Measurements from ENCODE around the gene TRIP12. TPM values are rescaled to one million over a fixed set of nuclear protein-coding genes. Genes with fewer than 3 reads are reported as not detected.

The TRIP12 gene
- total and polyA plus RNA-seq, 2 of the 4 experiments (the other 2 are of a cell fraction), result 51.6 to 209 TPM

DNA sequence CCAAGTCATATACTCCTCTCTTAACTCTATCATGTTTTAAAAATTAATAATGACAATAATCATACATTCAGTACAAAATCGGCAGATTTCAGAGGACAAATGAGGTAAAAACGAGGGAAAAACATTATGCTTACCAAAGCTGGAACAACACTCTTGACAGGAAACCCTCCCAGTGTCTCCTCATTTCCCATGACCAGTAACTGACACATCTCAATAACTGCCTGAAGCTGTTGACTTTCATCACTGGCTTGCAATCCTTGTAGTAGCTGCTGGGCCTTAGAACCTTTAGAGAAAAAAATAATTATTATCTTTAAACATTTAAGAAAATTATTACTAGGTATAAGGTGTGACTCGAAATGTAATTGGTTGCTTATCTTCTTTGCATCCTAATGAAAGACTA, 103.6 kb downstream of the TRIP12 start:
- intact Hi-C loops (cut with micrococcal nuclease) (no loop called here), dilution Hi-C loops (cut with HindIII; ENCODE audit: low sequenced_read_pairs, unreplicated experiment) (no loop called here), in situ Hi-C loops (cut with MboI; ENCODE audit: low sequenced_read_pairs) (loop anchor here (25.0 kb wide), 2 partner anchors 344 to 794 kb away; no protein-coding TSS in a partner anchor)
- H2BK15ac ChIP-seq (ENCODE audit: low read depth, low read length), result no peak overlapping the region
- H3K18ac ChIP-seq (ENCODE audit: low read depth, low read length), result no peak overlapping the region
- H2AFZ ChIP-seq (replicated peaks; ENCODE audit: low read length, poor library complexity), result no peak overlapping the region
- no peak overlapping the region for H2BK120ac ChIP-seq (ENCODE audit: low read depth, low read length)
- H4K8ac ChIP-seq (ENCODE audit: low read depth in 2 of 2, low read length in 2 of 2), result no peak overlapping the region
- WGBS, 2 experiments (ENCODE audit: extremely low coverage in 2 of 2, insufficient read length in 1 of 2), result 100% methylated on average over 1 of the region's 3 CpGs; no CpG with 5 or more reads in 1 of the 2 experiments
- H3K56ac ChIP-seq (ENCODE audit: extremely low read depth, insufficient read depth, low read length), result no peak overlapping the region
- no peaks in the 10 kb centered on the region for H3K27me3 ChIP-seq (ENCODE audit: control insufficient read depth, insufficient read depth, low read length)
- no peak for ATAC-seq (ENCODE audit: low read depth)
- no peak overlapping the region for H2AK9ac ChIP-seq (replicated peaks; ENCODE audit: low read depth, low read length, poor library complexity)
- ChIA-PET POLR2A (ENCODE audit: unreplicated experiment) (no interaction called here), CTCF (interaction anchor here (0.6 kb wide), 1 partner anchor 46 kb away, joined by 3 read pairs; no protein-coding TSS in a partner anchor)
- H3K79me1 ChIP-seq (ENCODE audit: low read depth in 1 of 2, low read length in 2 of 2), result peaks cover 6 to 18% of the 10 kb centered on the region in 2 experiments; a peak in 3 of 4 replicates
- no peaks in the 10 kb centered on the region for H3K9me1 ChIP-seq (ENCODE audit: insufficient read depth, low read length)
- peaks cover 3% of the 10 kb centered on the region; the same call in 1 of the 2 replicates for H4K20me1 ChIP-seq (ENCODE audit: insufficient read depth, low read length)
- no TSS peak for BruUV-seq (replicated peaks)
- H4K5ac ChIP-seq (ENCODE audit: low read depth, low read length), result no peak overlapping the region
- H3K23ac ChIP-seq (ENCODE audit: low read depth, low read length), result no peak overlapping the region
- H3K4me3 ChIP-seq (ENCODE audit: insufficient read depth, low read depth, low read length), result no peak overlapping the region
- peaks cover 13% of the 10 kb centered on the region for H3K36me3 ChIP-seq (ENCODE audit: control insufficient read depth, insufficient read depth, low read length)
- H2BK5ac ChIP-seq (ENCODE audit: low read depth, low read length, poor library complexity, severe bottlenecking), result no peak overlapping the region
- no peak overlapping the region for H4K91ac ChIP-seq (ENCODE audit: insufficient read depth, low read depth, low read length)
- no peaks in the 10 kb centered on the region for H3K4me1 ChIP-seq (ENCODE audit: control insufficient read depth, insufficient read depth, low read length)
- no peak overlapping the region for H3K9ac ChIP-seq (ENCODE audit: low read depth, low read length)
- H3K27ac ChIP-seq (ENCODE audit: insufficient read depth, low read length), result no peak overlapping the region
- no peak for DNase-seq
- H2BK20ac ChIP-seq (ENCODE audit: low read depth, low read length), result no peak overlapping the region
- H2AK5ac ChIP-seq (ENCODE audit: low read depth, low read length), result no peak overlapping the region
- H3K9me3 ChIP-seq (ENCODE audit: control insufficient read depth, insufficient read depth, low read length), result no peaks in the 10 kb centered on the region
- no peak overlapping the region for H3K4ac ChIP-seq (ENCODE audit: low read depth, low read length)
- no peak overlapping the region for H3K4me2 ChIP-seq (ENCODE audit: low read depth, low read length)
- TF ChIP-seq MAFK (IDR thresholded peaks at IDR 0.05; ENCODE audit: low read depth, low read length), result no peak
- no peak for TF ChIP-seq MXI1 (IDR thresholded peaks at IDR 0.05; ENCODE audit: borderline replicate concordance, low read depth, low read length)
- TF ChIP-seq RFX5 (IDR thresholded peaks at IDR 0.05; ENCODE audit: low read depth, low read length), result no peak
- TF ChIP-seq RCOR1 (IDR thresholded peaks at IDR 0.05; ENCODE audit: insufficient replicate concordance, low read length), result no peak
- no peak for TF ChIP-seq FOS (IDR thresholded peaks at IDR 0.05; ENCODE audit: low read depth, low read length)
- TF ChIP-seq, protein P1, sequence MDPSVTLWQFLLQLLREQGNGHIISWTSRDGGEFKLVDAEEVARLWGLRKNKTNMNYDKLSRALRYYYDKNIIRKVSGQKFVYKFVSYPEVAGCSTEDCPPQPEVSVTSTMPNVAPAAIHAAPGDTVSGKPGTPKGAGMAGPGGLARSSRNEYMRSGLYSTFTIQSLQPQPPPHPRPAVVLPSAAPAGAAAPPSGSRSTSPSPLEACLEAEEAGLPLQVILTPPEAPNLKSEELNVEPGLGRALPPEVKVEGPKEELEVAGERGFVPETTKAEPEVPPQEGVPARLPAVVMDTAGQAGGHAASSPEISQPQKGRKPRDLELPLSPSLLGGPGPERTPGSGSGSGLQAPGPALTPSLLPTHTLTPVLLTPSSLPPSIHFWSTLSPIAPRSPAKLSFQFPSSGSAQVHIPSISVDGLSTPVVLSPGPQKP (IDR thresholded peaks at IDR 0.05; ENCODE audit: borderline replicate concordance, low read depth, low read length), result no peak
- TF ChIP-seq SMC3 (IDR thresholded peaks at IDR 0.05; ENCODE audit: low read depth, low read length), result no peak
- no peak for TF ChIP-seq POLR2A (IDR thresholded peaks at IDR 0.05; ENCODE audit: low read depth, low read length)
- TF ChIP-seq CEBPB (IDR thresholded peaks at IDR 0.05; ENCODE audit: low read depth, low read length), result no peak
- TF ChIP-seq, protein P2, sequence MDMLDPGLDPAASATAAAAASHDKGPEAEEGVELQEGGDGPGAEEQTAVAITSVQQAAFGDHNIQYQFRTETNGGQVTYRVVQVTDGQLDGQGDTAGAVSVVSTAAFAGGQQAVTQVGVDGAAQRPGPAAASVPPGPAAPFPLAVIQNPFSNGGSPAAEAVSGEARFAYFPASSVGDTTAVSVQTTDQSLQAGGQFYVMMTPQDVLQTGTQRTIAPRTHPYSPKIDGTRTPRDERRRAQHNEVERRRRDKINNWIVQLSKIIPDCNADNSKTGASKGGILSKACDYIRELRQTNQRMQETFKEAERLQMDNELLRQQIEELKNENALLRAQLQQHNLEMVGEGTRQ (IDR thresholded peaks at IDR 0.05; ENCODE audit: low read depth, low read length), result no peak
- no peak for TF ChIP-seq RAD21 (IDR thresholded peaks at IDR 0.05; ENCODE audit: low read length)
- no peak for TF ChIP-seq CHD1 (IDR thresholded peaks at IDR 0.05; ENCODE audit: low read depth, low read length)
- no peak for TF ChIP-seq BHLHE40 (IDR thresholded peaks at IDR 0.05; ENCODE audit: low read depth, low read length)
- no peak for TF ChIP-seq NFE2L2 (IDR thresholded peaks at IDR 0.05; ENCODE audit: low read depth, low read length)
- TF ChIP-seq, protein P3, sequence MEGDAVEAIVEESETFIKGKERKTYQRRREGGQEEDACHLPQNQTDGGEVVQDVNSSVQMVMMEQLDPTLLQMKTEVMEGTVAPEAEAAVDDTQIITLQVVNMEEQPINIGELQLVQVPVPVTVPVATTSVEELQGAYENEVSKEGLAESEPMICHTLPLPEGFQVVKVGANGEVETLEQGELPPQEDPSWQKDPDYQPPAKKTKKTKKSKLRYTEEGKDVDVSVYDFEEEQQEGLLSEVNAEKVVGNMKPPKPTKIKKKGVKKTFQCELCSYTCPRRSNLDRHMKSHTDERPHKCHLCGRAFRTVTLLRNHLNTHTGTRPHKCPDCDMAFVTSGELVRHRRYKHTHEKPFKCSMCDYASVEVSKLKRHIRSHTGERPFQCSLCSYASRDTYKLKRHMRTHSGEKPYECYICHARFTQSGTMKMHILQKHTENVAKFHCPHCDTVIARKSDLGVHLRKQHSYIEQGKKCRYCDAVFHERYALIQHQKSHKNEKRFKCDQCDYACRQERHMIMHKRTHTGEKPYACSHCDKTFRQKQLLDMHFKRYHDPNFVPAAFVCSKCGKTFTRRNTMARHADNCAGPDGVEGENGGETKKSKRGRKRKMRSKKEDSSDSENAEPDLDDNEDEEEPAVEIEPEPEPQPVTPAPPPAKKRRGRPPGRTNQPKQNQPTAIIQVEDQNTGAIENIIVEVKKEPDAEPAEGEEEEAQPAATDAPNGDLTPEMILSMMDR (conservative IDR thresholded peaks at IDR 0.05; ENCODE audit: low read depth, low read length), result no peak
- no peak for TF ChIP-seq MAZ (IDR thresholded peaks at IDR 0.05; ENCODE audit: borderline replicate concordance, low read depth, low read length)
- H3K14ac ChIP-seq (replicated peaks; ENCODE audit: low read depth, low read length), result no peak overlapping the region
